ENCODE results near the gene RPL10A. TPM values are rescaled to one million over a fixed set of nuclear protein-coding genes. Genes with fewer than 3 reads are reported as not detected.

RPL10A gene
- total RNA-seq, 1 experiment from 2014 or later: 1,082 TPM

DNA sequence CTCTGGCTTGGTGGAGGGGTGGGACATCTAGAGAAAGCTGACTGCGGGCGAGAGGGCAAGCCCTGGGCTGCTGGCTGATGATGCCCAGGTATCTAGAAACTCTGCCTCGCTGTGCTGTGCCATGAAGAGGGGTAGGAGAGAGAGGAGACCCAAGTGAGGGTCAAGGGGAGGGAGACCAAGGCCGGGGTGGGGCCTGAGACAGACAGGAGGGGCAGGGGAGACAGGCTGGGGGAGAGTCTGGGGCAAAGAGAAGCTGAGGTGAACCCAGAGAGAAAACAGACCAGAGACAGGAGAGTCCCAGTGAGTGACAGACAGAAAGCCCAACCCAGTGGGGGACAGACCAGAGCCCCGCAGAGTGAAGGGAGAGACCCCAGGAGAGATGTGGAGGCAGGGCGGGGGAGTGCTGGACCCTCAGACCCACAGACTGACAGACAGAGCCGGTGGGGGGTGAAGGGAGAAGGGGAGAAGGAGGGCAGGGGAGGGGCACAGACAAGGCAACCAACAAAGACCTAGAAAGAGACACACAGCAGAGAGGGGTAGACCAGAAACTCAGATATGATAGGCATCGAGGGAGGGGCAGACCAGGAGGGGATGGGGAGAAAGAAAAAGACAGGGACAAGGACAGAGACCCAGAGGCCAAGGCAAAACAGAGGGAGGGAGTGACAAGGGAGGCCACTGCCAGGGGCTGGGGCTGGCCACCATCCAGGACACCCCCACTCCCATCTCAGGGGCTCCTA is 22.8 kb downstream of the RPL10A start:
- ChIA-PET POLR2A (no interaction called here), CTCF (interaction anchor here (0.6 kb wide), 1 partner anchor 32 kb away, joined by 4 read pairs; no protein-coding TSS in a partner anchor)
- BruUV-seq (replicated peaks): no TSS peak
- H3K27me3 Mint-ChIP-seq (ENCODE audit: insufficient read depth, unreplicated experiment): no peaks in the 10 kb centered on the region
- intact Hi-C loops (cut with micrococcal nuclease; ENCODE audit: unreplicated experiment): no loop called here
- no peak overlapping the region for H3K4me3 ChIP-seq (ENCODE audit: low read depth, low read length)
- H3K36me3 ChIP-seq (ENCODE audit: control insufficient read depth, insufficient read depth, low read length): no peaks in the 10 kb centered on the region
- H3K4me1 ChIP-seq: peaks cover 91% of the 10 kb centered on the region
- H3K36me3 Mint-ChIP-seq (ENCODE audit: insufficient read depth, unreplicated experiment): peaks cover 21% of the 10 kb centered on the region
- H3K4me3 Mint-ChIP-seq (ENCODE audit: unreplicated experiment): peak overlapping the region; percentile 58
- peak overlapping the region; percentile 81 for H3K27ac Mint-ChIP-seq (ENCODE audit: unreplicated experiment)
- no peaks in the 10 kb centered on the region for H3K9me3 Mint-ChIP-seq (ENCODE audit: unreplicated experiment)
- H3K4me1 Mint-ChIP-seq (ENCODE audit: low read depth, unreplicated experiment): peaks cover 54% of the 10 kb centered on the region
- TF ChIP-seq, protein P1, sequence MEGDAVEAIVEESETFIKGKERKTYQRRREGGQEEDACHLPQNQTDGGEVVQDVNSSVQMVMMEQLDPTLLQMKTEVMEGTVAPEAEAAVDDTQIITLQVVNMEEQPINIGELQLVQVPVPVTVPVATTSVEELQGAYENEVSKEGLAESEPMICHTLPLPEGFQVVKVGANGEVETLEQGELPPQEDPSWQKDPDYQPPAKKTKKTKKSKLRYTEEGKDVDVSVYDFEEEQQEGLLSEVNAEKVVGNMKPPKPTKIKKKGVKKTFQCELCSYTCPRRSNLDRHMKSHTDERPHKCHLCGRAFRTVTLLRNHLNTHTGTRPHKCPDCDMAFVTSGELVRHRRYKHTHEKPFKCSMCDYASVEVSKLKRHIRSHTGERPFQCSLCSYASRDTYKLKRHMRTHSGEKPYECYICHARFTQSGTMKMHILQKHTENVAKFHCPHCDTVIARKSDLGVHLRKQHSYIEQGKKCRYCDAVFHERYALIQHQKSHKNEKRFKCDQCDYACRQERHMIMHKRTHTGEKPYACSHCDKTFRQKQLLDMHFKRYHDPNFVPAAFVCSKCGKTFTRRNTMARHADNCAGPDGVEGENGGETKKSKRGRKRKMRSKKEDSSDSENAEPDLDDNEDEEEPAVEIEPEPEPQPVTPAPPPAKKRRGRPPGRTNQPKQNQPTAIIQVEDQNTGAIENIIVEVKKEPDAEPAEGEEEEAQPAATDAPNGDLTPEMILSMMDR (IDR thresholded peaks at IDR 0.05; ENCODE audit: insufficient read depth in 1 of 2, low read depth in 1 of 2, low read length in 1 of 2, severe bottlenecking in 1 of 2, unreplicated experiment in 1 of 2): no peak
- no peak for DNase-seq
- no peaks in the 10 kb centered on the region for H3K27me3 ChIP-seq (replicated peaks; ENCODE audit: control insufficient read depth, insufficient read depth, low read length)
- H3K9me3 ChIP-seq: no peaks in the 10 kb centered on the region

DNA sequence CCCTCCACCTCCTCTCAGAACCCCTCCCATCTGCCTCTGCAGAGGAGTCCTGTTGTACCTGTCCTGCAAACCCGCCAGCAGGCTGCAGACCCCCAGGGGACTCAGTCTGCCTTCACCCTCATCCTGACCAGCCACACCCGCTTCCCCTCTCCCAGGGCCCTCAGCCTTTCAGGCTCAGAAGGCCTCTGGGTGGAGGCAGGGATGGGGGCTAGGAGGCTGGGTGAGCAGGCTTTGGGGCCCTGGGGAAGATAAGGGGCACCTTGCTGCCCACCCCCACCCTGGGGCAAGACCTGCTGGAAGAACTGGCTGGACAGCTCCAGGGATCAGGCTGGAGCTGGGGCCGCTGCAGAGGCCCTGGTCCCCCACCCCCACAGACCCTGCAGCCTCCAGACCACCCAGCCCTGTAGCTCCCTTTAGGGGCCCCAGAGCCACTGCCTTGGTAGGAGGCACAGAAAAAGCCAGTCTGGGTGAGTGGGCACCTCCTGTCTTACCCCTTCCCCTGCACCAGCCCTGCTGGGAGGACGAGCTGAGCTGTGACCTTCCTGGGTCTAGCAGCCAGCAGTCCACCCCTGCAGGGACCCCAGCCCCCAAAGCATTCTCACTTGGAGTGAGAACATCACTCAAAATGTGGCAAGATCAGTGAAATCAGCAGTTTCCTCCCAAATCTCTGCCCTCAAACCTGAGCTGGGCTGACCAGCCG is 23.5 kb downstream of the RPL10A start:
- no TSS peak for BruUV-seq (replicated peaks)
- no peaks in the 10 kb centered on the region for H3K27me3 ChIP-seq (replicated peaks; ENCODE audit: control insufficient read depth, insufficient read depth, low read length)
- peak overlapping the region; percentile 58 for H3K4me3 Mint-ChIP-seq (ENCODE audit: unreplicated experiment)
- peaks cover 52% of the 10 kb centered on the region for H3K4me1 Mint-ChIP-seq (ENCODE audit: low read depth, unreplicated experiment)
- peaks cover 87% of the 10 kb centered on the region for H3K4me1 ChIP-seq
- peak overlapping the region; percentile 81 for H3K27ac Mint-ChIP-seq (ENCODE audit: unreplicated experiment)
- H3K9me3 Mint-ChIP-seq (ENCODE audit: unreplicated experiment): no peaks in the 10 kb centered on the region
- no peaks in the 10 kb centered on the region for H3K9me3 ChIP-seq
- H3K36me3 Mint-ChIP-seq (ENCODE audit: insufficient read depth, unreplicated experiment): peaks cover 14% of the 10 kb centered on the region
- TF ChIP-seq, protein P1 (IDR thresholded peaks at IDR 0.05; ENCODE audit: insufficient read depth in 1 of 2, low read depth in 1 of 2, low read length in 1 of 2, severe bottlenecking in 1 of 2, unreplicated experiment in 1 of 2): no peak
- CTCF ChIA-PET: interaction anchor here (0.6 kb wide), 1 partner anchor 32 kb away, joined by 4 read pairs; no protein-coding TSS in a partner anchor
- H3K36me3 ChIP-seq (ENCODE audit: control insufficient read depth, insufficient read depth, low read length): no peaks in the 10 kb centered on the region
- H3K27me3 Mint-ChIP-seq (ENCODE audit: insufficient read depth, unreplicated experiment): no peaks in the 10 kb centered on the region
- intact Hi-C loops (cut with micrococcal nuclease; ENCODE audit: unreplicated experiment): no loop called here
- POLR2A ChIA-PET: interaction anchor here (0.6 kb wide), 1 partner anchor 1654 kb away, joined by 3 read pairs; no protein-coding TSS in a partner anchor
- no peak overlapping the region for H3K4me3 ChIP-seq (ENCODE audit: low read depth, low read length)
- peak; percentile 74 to 75 for DNase-seq

DNA sequence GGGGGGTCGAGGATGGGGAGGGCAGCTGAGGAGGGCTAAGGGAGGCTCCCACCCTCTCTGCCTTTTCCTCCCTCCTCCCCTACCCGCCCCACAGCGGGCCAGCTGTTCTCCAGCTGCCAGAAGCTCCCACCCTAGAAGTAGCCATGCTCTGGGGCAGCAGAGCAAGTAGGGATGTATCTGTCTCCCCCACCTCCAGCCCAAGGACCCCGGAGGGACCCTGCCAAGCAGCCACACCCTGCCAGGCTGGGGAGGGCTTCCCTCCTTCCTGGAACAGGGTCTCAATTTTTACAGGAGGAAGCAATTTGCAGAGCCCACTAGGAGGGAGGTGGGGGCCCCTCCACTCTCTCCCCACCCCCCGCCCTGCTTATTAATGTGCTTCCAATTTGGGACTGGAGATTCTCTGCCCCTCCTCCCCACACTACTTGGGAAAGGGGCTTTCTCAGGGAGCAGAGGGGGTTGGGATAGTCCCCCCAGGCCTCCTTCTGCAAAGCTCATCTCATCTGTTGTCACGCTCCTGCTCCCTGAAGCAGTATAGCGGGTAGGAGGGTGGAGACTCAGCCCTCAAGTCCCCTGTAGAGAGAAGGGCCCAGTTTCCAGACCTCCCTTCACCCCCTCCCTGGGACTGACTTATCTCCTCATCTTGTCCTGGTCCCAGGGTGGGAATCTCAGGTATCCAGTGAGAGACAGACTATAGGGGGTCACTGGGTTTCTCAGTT is 24.2 kb downstream of the RPL10A start:
- Mint-ChIP-seq H3K27ac (ENCODE audit: unreplicated experiment) (peak overlapping the region; percentile 50), H3K9me3 (ENCODE audit: unreplicated experiment) (no peaks in the 10 kb centered on the region), H3K4me1 (ENCODE audit: low read depth, unreplicated experiment) (peaks cover 48% of the 10 kb centered on the region), H3K36me3 (ENCODE audit: insufficient read depth, unreplicated experiment) (peaks cover 10% of the 10 kb centered on the region), H3K27me3 (ENCODE audit: insufficient read depth, unreplicated experiment) (no peaks in the 10 kb centered on the region), H3K4me3 (ENCODE audit: unreplicated experiment) (peak overlapping the region; percentile 58)
- ChIA-PET POLR2A (no interaction called here), CTCF (no interaction called here)
- Histone ChIP-seq H3K27me3 (replicated peaks; ENCODE audit: control insufficient read depth, insufficient read depth, low read length) (no peaks in the 10 kb centered on the region), H3K9me3 (no peaks in the 10 kb centered on the region), H3K4me1 (peaks cover 80% of the 10 kb centered on the region), H3K36me3 (ENCODE audit: control insufficient read depth, insufficient read depth, low read length) (no peaks in the 10 kb centered on the region), H3K4me3 (ENCODE audit: low read depth, low read length) (no peak overlapping the region)
- intact Hi-C loops (cut with micrococcal nuclease; ENCODE audit: unreplicated experiment): no loop called here
- BruUV-seq (replicated peaks): no TSS peak
- TF ChIP-seq, protein P1 (IDR thresholded peaks at IDR 0.05; ENCODE audit: insufficient read depth in 1 of 2, low read depth in 1 of 2, low read length in 1 of 2, severe bottlenecking in 1 of 2, unreplicated experiment in 1 of 2): no peak
- DNase-seq: no peak

Data from Caco-2 (cell line).